ENCODE measurements around the gene GIMAP5. TPM values are rescaled to one million over a fixed set of nuclear protein-coding genes. Genes with fewer than 3 reads are reported as not detected.

GIMAP5 gene
- total RNA-seq, 1 donor from 2014 or later, result not detected

Other genes starting within 250 kb of the GIMAP5 start
- gene GIMAP7, start 222.5 kb upstream of the GIMAP5 start, total RNA-seq, result not detected in 2 replicates
- gene GIMAP4, start 170.0 kb upstream of the GIMAP5 start, total RNA-seq, result not detected in 2 replicates
- not detected in 2 replicates for gene GIMAP6, start 105.0 kb upstream of the GIMAP5 start, total RNA-seq
- 0.13 and 0.26 TPM in 2 replicates for gene GIMAP2, start 51.7 kb upstream of the GIMAP5 start, total RNA-seq
- gene GIMAP1, start 20.8 kb upstream of the GIMAP5 start, total RNA-seq, result not detected in 2 replicates
- gene TMEM176B, start 62.9 kb downstream of the GIMAP5 start, total RNA-seq, result not detected in 2 replicates
- gene TMEM176A, start 63.4 kb downstream of the GIMAP5 start, total RNA-seq, result 0.79 TPM in 1 of 2 replicates, not detected in the other
- gene AOC1, start 115.1 kb downstream of the GIMAP5 start, total RNA-seq, result under 0.01 and 2.4 TPM in 2 replicates
- gene KCNH2, start 240.9 kb downstream of the GIMAP5 start, total RNA-seq, result under 0.01 and 0.13 TPM in 2 replicates